GM19438 (cell line): ENCODE data around the gene ATG9A.

ENCODE experiments used
- ATAC-seq: cut with Tn5 transposase; IDR thresholded peaks from one replicate; pipeline ENCODE4 v1.9.1; 2021; ENCODE audit warnings: low read depth; ENCODE audit not compliant: unreplicated experiment

The ATG9A gene

DNA sequence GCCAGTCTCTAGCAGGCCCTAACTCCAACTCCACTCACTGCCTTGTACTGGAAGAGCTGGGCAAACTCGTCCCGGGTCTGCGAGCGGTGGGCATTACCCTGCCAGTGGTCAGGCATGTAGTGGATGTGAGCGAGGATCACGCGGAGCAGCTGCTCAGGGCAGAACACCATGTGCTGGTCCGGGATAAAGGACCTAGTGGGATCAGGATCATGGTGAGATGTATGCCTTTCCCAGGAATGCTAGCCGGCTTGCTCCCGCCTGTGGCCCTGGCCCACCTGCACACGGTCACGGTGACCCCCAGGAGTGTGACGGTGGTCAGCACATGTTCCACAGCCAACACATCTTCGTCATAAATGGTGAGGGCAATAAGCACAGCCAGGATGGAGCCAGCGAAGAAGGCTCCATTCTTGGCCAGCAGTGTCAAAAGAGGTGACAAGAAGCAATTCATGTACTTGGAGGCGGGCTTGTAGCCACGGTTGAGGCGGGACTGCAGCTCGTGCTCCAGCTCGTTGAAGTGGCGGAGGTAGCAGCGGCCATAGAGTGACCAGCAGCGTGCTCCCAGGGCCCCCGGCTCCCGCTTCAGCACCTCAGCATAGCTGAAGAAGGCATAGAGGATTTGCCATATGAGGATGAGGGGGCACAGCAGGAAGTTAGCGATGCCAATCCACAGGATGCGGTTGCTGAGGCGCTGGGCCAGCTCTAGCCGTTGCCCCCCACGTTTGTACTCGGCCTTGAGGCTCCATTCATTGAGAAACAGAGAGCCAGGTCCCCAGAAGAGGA, 5.4 kb downstream of the ATG9A start:
- no peak for ATAC-seq

DNA sequence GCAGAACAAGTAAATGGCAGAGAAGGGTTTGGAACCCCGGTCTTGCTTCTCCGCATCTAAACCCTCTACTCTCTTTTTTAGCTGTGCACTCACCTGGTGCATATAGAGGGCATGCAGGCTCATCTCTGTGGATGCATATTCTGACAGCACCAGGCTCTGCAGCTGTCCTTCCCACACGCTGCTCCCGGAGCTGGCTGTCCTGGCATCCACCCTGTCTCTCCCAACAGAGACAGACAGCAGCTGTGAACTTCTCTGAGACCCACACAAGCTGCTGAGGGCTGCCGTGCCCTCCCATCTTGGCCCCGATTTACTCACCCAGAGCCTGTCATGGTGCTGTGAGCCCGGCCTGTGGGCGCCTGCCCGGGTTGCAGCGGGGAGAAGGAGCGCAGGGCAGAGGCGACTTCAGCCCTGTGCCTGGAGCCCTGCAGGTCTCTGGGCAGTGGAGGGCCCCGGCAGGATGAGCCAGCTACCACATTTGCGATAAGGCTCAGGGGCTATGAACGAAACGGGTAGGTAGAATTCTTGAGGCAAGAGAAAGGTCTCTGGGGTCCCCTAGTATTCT, 7.4 kb downstream of the ATG9A start:
- no peak for ATAC-seq

DNA sequence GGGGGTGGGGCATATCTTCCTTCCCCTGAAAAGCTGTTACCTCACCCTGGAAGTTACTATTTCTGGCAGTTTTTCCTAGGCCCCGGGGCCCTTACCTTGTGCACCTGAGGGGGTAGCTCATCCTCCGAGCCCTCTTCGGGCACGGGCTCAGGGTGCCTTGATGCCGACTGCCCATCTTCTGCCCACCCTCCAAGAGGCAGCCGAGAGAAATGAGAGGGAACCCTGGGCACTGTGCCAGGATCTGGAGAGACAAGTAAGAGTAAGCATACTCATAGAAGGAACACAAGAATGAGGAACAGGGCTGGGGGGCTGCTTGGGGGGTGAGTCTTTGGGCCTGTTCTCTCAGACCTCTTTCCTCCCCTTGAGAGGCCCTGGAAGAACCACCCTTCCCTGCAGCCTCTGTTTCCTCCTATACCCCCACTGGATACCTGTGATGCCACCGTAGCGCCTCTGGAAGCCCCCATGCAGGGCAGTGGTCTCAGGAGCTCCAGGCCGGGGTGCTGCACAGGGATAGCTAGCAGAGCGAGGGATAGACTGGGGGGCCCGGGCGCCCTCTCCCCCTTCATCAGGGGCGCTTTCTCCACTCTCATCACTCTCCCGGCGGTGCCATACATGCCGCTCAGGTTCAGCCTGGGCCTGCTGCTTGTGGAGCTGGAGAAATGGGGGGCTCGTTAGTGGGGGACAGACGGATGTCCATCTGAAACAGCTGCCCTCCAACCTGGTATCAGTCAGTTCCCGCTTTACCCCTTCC, 8.6 kb downstream of the ATG9A start:
- no peak for ATAC-seq

DNA sequence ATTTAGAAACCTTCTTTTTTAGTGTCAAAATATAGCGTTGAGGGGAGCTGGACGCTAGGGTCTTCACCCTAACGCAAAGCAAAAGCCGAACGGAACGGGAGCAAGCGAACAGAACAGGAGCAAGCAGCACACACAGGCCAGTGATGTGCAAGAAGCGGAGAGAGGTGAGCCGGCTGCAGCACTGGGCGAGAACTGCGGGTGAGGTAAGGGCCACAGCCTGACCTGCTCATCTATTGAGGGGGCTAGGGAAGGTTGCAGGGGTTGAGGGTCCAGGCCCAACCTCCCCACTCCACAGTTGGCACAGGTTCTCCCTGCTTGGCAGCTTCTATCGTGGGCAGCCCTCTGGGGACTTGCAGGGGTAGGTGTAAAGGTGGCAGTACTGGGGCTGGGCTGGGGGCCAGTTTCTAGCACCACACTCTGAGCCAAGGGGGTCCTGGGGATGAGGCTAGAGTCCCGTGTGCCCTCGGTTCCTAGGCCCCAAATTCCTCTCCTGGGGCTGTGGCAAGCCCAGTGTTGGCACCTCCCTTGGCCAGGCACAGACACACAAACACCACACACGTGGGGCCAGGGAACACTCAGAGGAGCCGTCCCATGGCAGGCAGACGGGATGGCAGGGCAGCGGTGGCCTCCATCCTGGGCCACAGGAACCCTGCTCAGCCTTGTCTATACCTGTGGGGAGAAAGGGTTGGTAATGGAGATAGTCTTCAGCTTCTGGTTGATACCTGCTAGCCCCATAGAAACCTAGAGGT, 9.5 kb downstream of the ATG9A start:
- ATAC-seq = no peak

DNA sequence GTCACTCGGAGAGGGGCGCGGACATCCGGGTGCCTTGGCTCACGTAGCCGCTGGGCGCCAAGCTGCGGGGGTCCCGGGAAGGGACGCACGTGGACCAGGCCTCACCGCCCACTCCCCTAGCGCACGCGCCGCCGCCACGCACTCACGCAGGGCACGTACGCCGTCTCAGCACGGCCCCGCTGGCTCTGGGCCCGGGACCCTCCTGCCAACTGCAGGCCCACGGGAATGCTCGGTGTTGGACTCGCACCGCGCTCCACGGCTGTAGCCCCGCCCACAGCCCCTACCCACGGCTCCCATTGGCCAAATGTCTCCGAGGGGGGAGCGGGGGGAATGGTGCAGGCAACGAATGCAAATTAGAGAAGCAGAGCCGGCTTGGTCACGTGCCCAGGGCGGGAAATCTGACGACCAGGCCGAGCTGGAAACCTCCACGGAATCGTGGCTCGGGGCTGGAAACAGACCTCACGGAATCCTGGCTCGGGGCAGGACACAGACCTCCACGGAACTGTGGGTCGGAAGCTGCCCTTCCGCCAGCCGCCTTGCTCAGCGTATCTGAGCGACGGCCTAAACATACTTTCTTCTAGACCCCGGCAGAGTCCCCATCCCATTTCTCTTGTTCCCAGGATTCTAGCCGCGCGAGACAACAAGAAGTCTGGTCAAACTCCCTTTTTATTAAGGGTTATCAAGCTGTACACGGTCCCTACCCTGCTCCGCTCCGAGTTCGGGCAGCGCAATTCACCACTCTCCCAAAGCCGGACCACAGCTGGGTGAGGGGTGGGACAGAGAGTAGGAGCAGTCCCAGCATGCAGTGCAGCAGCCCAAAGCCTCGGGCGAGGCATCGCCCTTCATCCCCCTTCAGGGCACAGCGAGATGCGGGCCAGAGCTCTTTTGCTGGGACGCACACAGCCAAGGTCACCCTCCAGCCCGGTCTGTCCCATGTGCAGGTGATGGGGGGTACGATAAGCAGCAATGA, 10.4 kb downstream of the ATG9A start, which contains the start of gene ABCB6:
TSS of gene ABCB6 (minus strand) at position 227 of the 970 bp plus-strand sequence. CDS start 285 bp downstream, outside the sequence.
- ATAC-seq = peak; percentile 83

DNA sequence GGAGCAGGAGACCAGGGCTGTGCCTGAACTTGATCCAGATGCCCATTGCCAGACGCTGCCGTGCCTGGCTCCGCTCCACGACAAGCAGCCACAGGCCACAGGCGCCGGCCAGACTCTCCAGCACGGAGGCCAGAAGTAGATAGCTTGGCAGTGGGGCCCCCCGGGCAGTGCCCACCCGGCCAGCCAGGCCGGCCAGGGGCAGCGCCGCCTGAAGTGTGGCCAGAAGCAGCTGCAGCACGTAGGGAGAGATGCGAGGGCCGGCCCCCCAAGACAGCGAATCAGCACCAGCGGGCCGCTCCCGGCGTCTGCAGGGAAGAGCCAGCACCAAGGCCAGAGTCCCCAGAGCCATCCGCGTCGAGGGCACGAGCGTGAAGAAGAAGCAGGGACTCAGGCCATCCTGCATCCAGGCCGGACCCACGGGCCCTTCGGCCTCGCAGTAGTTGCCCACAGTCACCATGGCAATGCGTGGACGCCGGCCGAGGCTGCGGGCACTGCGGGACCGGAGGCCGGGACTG, 11.2 kb downstream of the ATG9A start:
- peak; percentile 36 for ATAC-seq

- no peak for ATAC-seq
These were observed 12.9 kb downstream of the ATG9A start for GRCh38 chr2:219216535-219216915.

GRCh38 chr2:219215871-219216534, 13.4 kb downstream of the ATG9A start:
- ATAC-seq = no peak

- ATAC-seq = no peak
These were observed 14.7 kb downstream of the ATG9A start for GRCh38 chr2:219214786-219215185.

DNA sequence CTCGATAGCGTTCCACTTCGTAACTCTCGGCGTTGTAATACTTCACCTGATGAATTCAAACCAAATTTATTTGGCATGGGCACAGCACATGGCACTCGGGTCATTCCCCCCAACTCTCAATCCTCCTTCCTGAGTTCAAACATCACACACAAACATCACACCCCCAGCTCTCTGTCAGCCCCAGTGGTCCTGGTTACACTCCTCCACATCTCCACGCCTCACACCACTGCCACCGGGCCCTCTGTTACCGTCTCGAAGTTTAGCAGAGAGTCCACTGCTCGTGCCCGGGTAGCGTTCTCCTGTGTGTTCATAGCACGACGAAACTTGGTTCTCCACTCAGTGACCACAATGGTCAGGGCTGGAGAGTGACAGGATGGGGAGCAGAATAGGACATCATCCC, 15.3 kb downstream of the ATG9A start:
- ATAC-seq = no peak

GRCh38 chr2:219213486-219214071, 15.9 kb downstream of the ATG9A start:
- ATAC-seq = no peak

GRCh38 chr2:219213026-219213415, 16.4 kb downstream of the ATG9A start:
- no peak for ATAC-seq

GRCh38 chr2:219210886-219211362, 18.5 kb downstream of the ATG9A start:
- no peak for ATAC-seq

DNA sequence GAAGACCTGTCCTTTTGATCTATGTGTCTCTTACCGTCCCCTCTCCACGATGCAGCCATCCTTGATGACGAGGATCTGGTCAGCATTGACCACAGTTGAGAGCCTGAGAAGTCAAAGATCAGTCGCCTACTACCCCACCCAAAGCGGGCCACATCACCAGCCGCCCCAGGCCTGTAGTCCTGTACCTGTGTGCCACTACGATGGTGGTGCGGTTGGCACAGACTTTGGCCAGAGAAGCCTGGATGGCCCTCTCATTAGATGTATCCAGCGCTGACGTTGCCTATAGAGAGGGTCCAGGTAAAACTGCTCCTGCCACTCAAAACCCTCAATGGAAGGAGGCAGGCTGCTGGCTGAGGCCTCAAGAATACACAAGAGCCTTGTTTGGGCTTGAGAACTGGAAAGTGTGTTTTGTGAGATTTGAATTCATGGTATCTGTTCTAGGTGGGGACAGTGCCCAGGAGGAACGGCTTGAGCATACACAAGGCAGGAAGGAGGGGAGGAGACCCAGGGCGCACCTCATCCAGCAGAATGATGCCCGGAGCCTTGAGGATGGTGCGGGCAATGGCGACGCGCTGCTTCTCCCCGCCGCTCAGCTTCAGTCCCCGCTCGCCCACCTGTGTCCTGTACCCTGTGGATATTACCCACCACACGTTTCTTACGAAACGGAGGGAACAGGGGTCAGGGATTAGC, 19.1 kb downstream of the ATG9A start:
- no peak for ATAC-seq

GRCh38 chr2:219209236-219210195, 19.9 kb downstream of the ATG9A start:
- no peak for ATAC-seq

- no peak for ATAC-seq
These were observed 21.3 kb downstream of the ATG9A start for GRCh38 chr2:219207884-219208740.
